GM12875 (cell line): ENCODE measurements around the gene MMP20.

Experiments
- H3K4me3 ChIP-seq: one replicate; pipeline ENCODE4 v1.5.1; 2011; ENCODE audit warnings: low read depth, low read length, control low read depth
- CTCF ChIP-seq: IDR thresholded peaks from 2 replicates; pipeline ENCODE4 v1.5.1; 2011; ENCODE audit warnings: low read depth, mild to moderate bottlenecking, control low read depth, inconsistent platforms, low read length, moderate library complexity, borderline replicate concordance; ENCODE audit not compliant: insufficient read depth

The MMP20 gene

GRCh38 chr11:102614485-102614884 lies 10.6 kb downstream of the MMP20 start:
- no peak for TF ChIP-seq CTCF
- no peak overlapping the region for H3K4me3 ChIP-seq

GRCh38 chr11:102614031-102614430 lies 11.1 kb downstream of the MMP20 start:
- TF ChIP-seq CTCF: no peak
- H3K4me3 ChIP-seq: no peak overlapping the region

- no peak overlapping the region for H3K4me3 ChIP-seq
- no peak for TF ChIP-seq CTCF
Measured at GRCh38 chr11:102613450-102613849, 11.7 kb downstream of the MMP20 start.

- no peak for TF ChIP-seq CTCF
- no peak overlapping the region for H3K4me3 ChIP-seq
Measured at GRCh38 chr11:102611291-102611690, 13.8 kb downstream of the MMP20 start.

- no peak for TF ChIP-seq CTCF
- H3K4me3 ChIP-seq: no peak overlapping the region
Measured at GRCh38 chr11:102610200-102610599, 14.9 kb downstream of the MMP20 start.

GRCh38 chr11:102608699-102609098 lies 16.4 kb downstream of the MMP20 start:
- no peak for TF ChIP-seq CTCF
- H3K4me3 ChIP-seq: no peak overlapping the region

GRCh38 chr11:102604875-102605274 lies 20.3 kb downstream of the MMP20 start:
- H3K4me3 ChIP-seq: no peak overlapping the region
- TF ChIP-seq CTCF: no peak
